GM23338 (cell line): ENCODE data around the gene CAVIN2. TPM values are rescaled to one million over a fixed set of nuclear protein-coding genes. Genes with fewer than 3 reads are reported as not detected.

Source experiments
- ATAC-seq: fragments of 200-7000 bp; cut with Tn5 transposase; 3 replicates; pipeline ENCODE4 v1.9.1; 2020
- DNase-seq: peaks from one replicate; pipeline ENCODE4 v3.0.0-alpha.2; 2015; ENCODE audit warnings: low spot score
- H2AFZ ChIP-seq: fragments of 200-600 bp; sonication (generic); 2 replicates; pipeline ENCODE4 v1.8.0; 2016; ENCODE audit warnings: antibody characterized with exemption, mild to moderate bottlenecking, moderate library complexity
- H3F3A ChIP-seq: fragments of 200-600 bp; sonication (generic); replicated peaks from 2 replicates; pipeline ENCODE4 v1.8.0; 2017; ENCODE audit warnings: antibody characterized with exemption, mixed run types, low read depth
- H3K27ac ChIP-seq: fragments of 200-600 bp; sonication (generic); 2 replicates; pipeline ENCODE4 v1.6.1; 2016; ENCODE audit warnings: low read depth
- H3K27me3 ChIP-seq: fragments of 200-600 bp; sonication (generic); 2 replicates; pipeline ENCODE4 v1.8.0; 2016; ENCODE audit warnings: mild to moderate bottlenecking, mixed run types, moderate library complexity; ENCODE audit not compliant: insufficient read depth
- H3K36me3 ChIP-seq: fragments of 200-600 bp; sonication (generic); 2 replicates; pipeline ENCODE4 v1.8.0; 2016; ENCODE audit warnings: mild to moderate bottlenecking; ENCODE audit not compliant: insufficient read depth
- H3K4me1 ChIP-seq: fragments of 200-600 bp; sonication (generic); 2 replicates; pipeline ENCODE4 v1.8.0; 2016; ENCODE audit warnings: mild to moderate bottlenecking, moderate library complexity; ENCODE audit not compliant: insufficient read depth
- H3K4me2 ChIP-seq: fragments of 200-600 bp; sonication (generic); 2 replicates; pipeline ENCODE4 v1.7.1; 2017; ENCODE audit warnings: mixed run types
- H3K4me3 ChIP-seq: fragments of 200-600 bp; sonication (generic); 2 replicates; pipeline ENCODE4 v1.6.1; 2016; ENCODE audit warnings: mixed run types
- H3K79me2 ChIP-seq: fragments of 200-600 bp; sonication (generic); replicated peaks from 2 replicates; pipeline ENCODE4 v1.8.0; 2017; ENCODE audit warnings: mild to moderate bottlenecking; ENCODE audit not compliant: insufficient read depth
- H3K9me2 ChIP-seq: fragments of 200-600 bp; sonication (generic); 2 replicates; pipeline ENCODE4 v1.8.0; 2017; ENCODE audit not compliant: insufficient read depth
- H4K20me1 ChIP-seq: fragments of 200-600 bp; sonication (generic); replicated peaks from 2 replicates; pipeline ENCODE4 v1.8.0; 2017; ENCODE audit warnings: mild to moderate bottlenecking; ENCODE audit not compliant: insufficient read depth
- H3K27ac Mint-ChIP-seq: 2 replicates; pipeline ENCODE4 v1.8.0; 2020; ENCODE audit warnings: inconsistent platforms, mild to moderate bottlenecking, moderate library complexity, mixed read lengths
- H3K27me3 Mint-ChIP-seq: 3 replicates; pipeline ENCODE4 v1.8.0; 2022; ENCODE audit warnings: low read depth, mild to moderate bottlenecking, moderate library complexity, mixed read lengths, inconsistent platforms; ENCODE audit not compliant: insufficient read depth, poor library complexity
- H3K36me3 Mint-ChIP-seq: 3 replicates; pipeline ENCODE4 v1.8.0; 2021; ENCODE audit warnings: low read depth, mild to moderate bottlenecking, inconsistent platforms, moderate library complexity, mixed read lengths
- H3K4me1 Mint-ChIP-seq: 3 replicates; pipeline ENCODE4 v1.8.0; 2020; ENCODE audit warnings: mild to moderate bottlenecking, inconsistent platforms, mixed read lengths
- H3K4me3 Mint-ChIP-seq: 3 replicates; pipeline ENCODE4 v1.8.0; 2021; ENCODE audit warnings: moderate library complexity, mild to moderate bottlenecking, inconsistent platforms, mixed read lengths
- H3K9me3 Mint-ChIP-seq: 3 replicates; pipeline ENCODE4 v1.8.0; 2020; ENCODE audit warnings: moderate library complexity, mild to moderate bottlenecking, inconsistent platforms, mixed read lengths
- CREB1 ChIP-seq: fragments of 250-450 bp; sonication (Bioruptor Pico); IDR thresholded peaks from 2 replicates; pipeline ENCODE4 v1.5.0; 2020; ENCODE audit warnings: low read depth, mild to moderate bottlenecking, moderate library complexity
- EZH2 ChIP-seq: fragments of 200-600 bp; sonication (generic); IDR thresholded peaks from one replicate; pipeline ENCODE4 v1.8.0; 2017; ENCODE audit warnings: antibody characterized with exemption, mild to moderate bottlenecking, low read depth; ENCODE audit not compliant: unreplicated experiment
- EZH2phosphoT487 ChIP-seq: fragments of 200-600 bp; sonication (generic); IDR thresholded peaks from one replicate; pipeline ENCODE4 v1.8.1; 2018; ENCODE audit warnings: antibody characterized with exemption; ENCODE audit not compliant: unreplicated experiment
- JUNB ChIP-seq: IDR thresholded peaks from one replicate; pipeline ENCODE4 v1.6.1; 2016; ENCODE audit warnings: antibody characterized with exemption; ENCODE audit not compliant: unreplicated experiment
- NANOG ChIP-seq: IDR thresholded peaks from 2 replicates; pipeline ENCODE4 v1.6.1; 2016; ENCODE audit warnings: antibody characterized with exemption, borderline replicate concordance
- POLR2AphosphoS5 ChIP-seq: IDR thresholded peaks from 2 replicates; pipeline ENCODE4 v1.6.1; 2016; ENCODE audit warnings: antibody characterized with exemption, low read depth
- REST ChIP-seq: IDR thresholded peaks from one replicate; pipeline ENCODE4 v1.6.1; 2018; ENCODE audit warnings: antibody characterized with exemption; ENCODE audit not compliant: unreplicated experiment
- STAT1 ChIP-seq: IDR thresholded peaks from one replicate; pipeline ENCODE4 v1.6.1; 2016; ENCODE audit warnings: antibody characterized with exemption; ENCODE audit not compliant: unreplicated experiment
- ZNF114 ChIP-seq: fragments of 250-450 bp; sonication (Bioruptor Pico); IDR thresholded peaks from 2 replicates; pipeline ENCODE4 v1.5.0; 2020; ENCODE audit warnings: mild to moderate bottlenecking, moderate library complexity
- ZNF331 ChIP-seq: fragments of 250-450 bp; sonication (Bioruptor Pico); IDR thresholded peaks from 2 replicates; pipeline ENCODE4 v1.5.0; 2020; ENCODE audit warnings: low read depth, mild to moderate bottlenecking, moderate library complexity
- polyA plus RNA-seq: library from polyadenylated mRNA; unstranded; fragments of >200 nt; fragmentation: Nextera tagmentation; extraction: Ambion mirVana; gene quantifications from 2 replicates; pipeline ENCODE4 v1.2.1, GENCODE V29; 2016
- total RNA-seq: library from RNA; depleted of rRNA; stranded (reverse); fragments of >200 nt; shearing (Covaris generic); gene quantifications from 2 replicates; pipeline ENCODE4 v1.2.3, GENCODE V29; 2014
- TF ChIP-seq, protein P1 (sequence below): fragments of 250-450 bp; sonication (Bioruptor Pico); IDR thresholded peaks from 2 replicates; pipeline ENCODE4 v1.5.0; 2020; ENCODE audit warnings: mild to moderate bottlenecking, moderate library complexity
- TF ChIP-seq, protein P2 (sequence below), 2 experiments: fragments of 200-600 bp in 1 of 2; sonication (generic) in 1 of 2; conservative IDR thresholded peaks; 2 replicates each; pipeline versions ENCODE4 v1.5.1 to v1.6.1; 2016 to 2017; ENCODE audit warnings: antibody characterized with exemption in 2 of 2, low read depth in 2 of 2, mild to moderate bottlenecking in 2 of 2, moderate library complexity in 1 of 2
- TF ChIP-seq, protein P3 (sequence below): IDR thresholded peaks from 2 replicates; pipeline ENCODE4 v1.6.1; 2016; ENCODE audit warnings: antibody characterized with exemption

Gene CAVIN2
- total and polyA plus RNA-seq, 2 experiments from 2014 or later, result 0.07 to 0.15 TPM

GRCh38 chr2:191832668-191833067 is 14.2 kb downstream of the CAVIN2 start:
- ATAC-seq, result no peak
- Histone ChIP-seq H2AFZ (no peak overlapping the region), H3K79me2 (no peaks in the 10 kb centered on the region)

More at GRCh38 chr2:191832668-191833067, 14.2 kb downstream of the CAVIN2 start:
- no peaks in the 10 kb centered on the region; the same call in 2 of the 3 replicates for H3K9me3 Mint-ChIP-seq
- H3K27ac ChIP-seq, result no peak overlapping the region
- peaks cover 30% of the 10 kb centered on the region for H3K4me1 Mint-ChIP-seq
- H3K4me1 ChIP-seq, result peaks cover 15% of the 10 kb centered on the region
- H3K4me3 ChIP-seq, result no peak overlapping the region
- H3K9me2 ChIP-seq, result peaks cover 9% of the 10 kb centered on the region
- H3F3A ChIP-seq, result no peaks in the 10 kb centered on the region
- no peaks in the 10 kb centered on the region for H3K27me3 ChIP-seq
- no peak overlapping the region for H3K4me3 Mint-ChIP-seq
- TF ChIP-seq POLR2AphosphoS5 (no peak), EZH2 (no peak), STAT1 (no peak), CREB1 (CRISPR knock-in tag) (no peak), ZNF114 (CRISPR knock-in tag) (no peak), ZNF331 (CRISPR knock-in tag) (no peak), REST (no peak), NANOG (no peak), JUNB (no peak), EZH2phosphoT487 (no peak)
- TF ChIP-seq, protein P1, sequence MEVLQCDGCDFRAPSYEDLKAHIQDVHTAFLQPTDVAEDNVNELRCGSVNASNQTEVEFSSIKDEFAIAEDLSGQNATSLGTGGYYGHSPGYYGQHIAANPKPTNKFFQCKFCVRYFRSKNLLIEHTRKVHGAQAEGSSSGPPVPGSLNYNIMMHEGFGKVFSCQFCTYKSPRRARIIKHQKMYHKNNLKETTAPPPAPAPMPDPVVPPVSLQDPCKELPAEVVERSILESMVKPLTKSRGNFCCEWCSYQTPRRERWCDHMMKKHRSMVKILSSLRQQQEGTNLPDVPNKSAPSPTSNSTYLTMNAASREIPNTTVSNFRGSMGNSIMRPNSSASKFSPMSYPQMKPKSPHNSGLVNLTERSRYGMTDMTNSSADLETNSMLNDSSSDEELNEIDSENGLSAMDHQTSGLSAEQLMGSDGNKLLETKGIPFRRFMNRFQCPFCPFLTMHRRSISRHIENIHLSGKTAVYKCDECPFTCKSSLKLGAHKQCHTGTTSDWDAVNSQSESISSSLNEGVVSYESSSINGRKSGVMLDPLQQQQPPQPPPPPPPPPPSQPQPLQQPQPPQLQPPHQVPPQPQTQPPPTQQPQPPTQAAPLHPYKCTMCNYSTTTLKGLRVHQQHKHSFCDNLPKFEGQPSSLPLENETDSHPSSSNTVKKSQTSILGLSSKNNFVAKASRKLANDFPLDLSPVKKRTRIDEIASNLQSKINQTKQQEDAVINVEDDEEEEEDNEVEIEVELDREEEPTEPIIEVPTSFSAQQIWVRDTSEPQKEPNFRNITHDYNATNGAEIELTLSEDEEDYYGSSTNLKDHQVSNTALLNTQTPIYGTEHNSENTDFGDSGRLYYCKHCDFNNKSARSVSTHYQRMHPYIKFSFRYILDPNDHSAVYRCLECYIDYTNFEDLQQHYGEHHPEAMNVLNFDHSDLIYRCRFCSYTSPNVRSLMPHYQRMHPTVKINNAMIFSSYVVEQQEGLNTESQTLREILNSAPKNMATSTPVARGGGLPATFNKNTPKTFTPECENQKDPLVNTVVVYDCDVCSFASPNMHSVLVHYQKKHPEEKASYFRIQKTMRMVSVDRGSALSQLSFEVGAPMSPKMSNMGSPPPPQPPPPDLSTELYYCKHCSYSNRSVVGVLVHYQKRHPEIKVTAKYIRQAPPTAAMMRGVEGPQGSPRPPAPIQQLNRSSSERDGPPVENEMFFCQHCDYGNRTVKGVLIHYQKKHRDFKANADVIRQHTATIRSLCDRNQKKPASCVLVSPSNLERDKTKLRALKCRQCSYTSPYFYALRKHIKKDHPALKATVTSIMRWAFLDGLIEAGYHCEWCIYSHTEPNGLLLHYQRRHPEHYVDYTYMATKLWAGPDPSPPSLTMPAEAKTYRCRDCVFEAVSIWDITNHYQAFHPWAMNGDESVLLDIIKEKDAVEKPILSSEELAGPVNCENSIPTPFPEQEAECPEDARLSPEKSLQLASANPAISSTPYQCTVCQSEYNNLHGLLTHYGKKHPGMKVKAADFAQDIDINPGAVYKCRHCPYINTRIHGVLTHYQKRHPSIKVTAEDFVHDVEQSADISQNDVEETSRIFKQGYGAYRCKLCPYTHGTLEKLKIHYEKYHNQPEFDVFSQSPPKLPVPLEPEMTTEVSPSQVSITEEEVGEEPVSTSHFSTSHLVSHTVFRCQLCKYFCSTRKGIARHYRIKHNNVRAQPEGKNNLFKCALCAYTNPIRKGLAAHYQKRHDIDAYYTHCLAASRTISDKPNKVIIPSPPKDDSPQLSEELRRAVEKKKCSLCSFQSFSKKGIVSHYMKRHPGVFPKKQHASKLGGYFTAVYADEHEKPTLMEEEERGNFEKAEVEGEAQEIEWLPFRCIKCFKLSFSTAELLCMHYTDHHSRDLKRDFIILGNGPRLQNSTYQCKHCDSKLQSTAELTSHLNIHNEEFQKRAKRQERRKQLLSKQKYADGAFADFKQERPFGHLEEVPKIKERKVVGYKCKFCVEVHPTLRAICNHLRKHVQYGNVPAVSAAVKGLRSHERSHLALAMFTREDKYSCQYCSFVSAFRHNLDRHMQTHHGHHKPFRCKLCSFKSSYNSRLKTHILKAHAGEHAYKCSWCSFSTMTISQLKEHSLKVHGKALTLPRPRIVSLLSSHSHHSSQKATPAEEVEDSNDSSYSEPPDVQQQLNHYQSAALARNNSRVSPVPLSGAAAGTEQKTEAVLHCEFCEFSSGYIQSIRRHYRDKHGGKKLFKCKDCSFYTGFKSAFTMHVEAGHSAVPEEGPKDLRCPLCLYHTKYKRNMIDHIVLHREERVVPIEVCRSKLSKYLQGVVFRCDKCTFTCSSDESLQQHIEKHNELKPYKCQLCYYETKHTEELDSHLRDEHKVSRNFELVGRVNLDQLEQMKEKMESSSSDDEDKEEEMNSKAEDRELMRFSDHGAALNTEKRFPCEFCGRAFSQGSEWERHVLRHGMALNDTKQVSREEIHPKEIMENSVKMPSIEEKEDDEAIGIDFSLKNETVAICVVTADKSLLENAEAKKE (CRISPR knock-in tag), result no peak
- TF ChIP-seq, protein P2, sequence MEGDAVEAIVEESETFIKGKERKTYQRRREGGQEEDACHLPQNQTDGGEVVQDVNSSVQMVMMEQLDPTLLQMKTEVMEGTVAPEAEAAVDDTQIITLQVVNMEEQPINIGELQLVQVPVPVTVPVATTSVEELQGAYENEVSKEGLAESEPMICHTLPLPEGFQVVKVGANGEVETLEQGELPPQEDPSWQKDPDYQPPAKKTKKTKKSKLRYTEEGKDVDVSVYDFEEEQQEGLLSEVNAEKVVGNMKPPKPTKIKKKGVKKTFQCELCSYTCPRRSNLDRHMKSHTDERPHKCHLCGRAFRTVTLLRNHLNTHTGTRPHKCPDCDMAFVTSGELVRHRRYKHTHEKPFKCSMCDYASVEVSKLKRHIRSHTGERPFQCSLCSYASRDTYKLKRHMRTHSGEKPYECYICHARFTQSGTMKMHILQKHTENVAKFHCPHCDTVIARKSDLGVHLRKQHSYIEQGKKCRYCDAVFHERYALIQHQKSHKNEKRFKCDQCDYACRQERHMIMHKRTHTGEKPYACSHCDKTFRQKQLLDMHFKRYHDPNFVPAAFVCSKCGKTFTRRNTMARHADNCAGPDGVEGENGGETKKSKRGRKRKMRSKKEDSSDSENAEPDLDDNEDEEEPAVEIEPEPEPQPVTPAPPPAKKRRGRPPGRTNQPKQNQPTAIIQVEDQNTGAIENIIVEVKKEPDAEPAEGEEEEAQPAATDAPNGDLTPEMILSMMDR (conservative IDR thresholded peaks at IDR 0.05; ENCODE audit: low read depth in 2 of 2), result no peak
- TF ChIP-seq, protein P3, sequence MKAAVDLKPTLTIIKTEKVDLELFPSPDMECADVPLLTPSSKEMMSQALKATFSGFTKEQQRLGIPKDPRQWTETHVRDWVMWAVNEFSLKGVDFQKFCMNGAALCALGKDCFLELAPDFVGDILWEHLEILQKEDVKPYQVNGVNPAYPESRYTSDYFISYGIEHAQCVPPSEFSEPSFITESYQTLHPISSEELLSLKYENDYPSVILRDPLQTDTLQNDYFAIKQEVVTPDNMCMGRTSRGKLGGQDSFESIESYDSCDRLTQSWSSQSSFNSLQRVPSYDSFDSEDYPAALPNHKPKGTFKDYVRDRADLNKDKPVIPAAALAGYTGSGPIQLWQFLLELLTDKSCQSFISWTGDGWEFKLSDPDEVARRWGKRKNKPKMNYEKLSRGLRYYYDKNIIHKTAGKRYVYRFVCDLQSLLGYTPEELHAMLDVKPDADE, result no peak
- no peak for DNase-seq
- H4K20me1 ChIP-seq, result no peaks in the 10 kb centered on the region
- no peak overlapping the region for H3K27ac Mint-ChIP-seq
- no peaks in the 10 kb centered on the region; the same call in 2 of the 3 replicates for H3K36me3 Mint-ChIP-seq
- H3K27me3 Mint-ChIP-seq, result peaks cover 2% of the 10 kb centered on the region
- no peak overlapping the region for H3K4me2 ChIP-seq
- no peaks in the 10 kb centered on the region for H3K36me3 ChIP-seq
